H9 (cell line): Measurements from ENCODE around the gene SLC43A1. TPM values are rescaled to one million over a fixed set of nuclear protein-coding genes. Genes with fewer than 3 reads are reported as not detected.

Experiments used
- DNase-seq: peaks from one replicate; pipeline ENCODE4 v3.0.0-alpha.2; 2017
- H2AFZ ChIP-seq: one replicate; pipeline ENCODE4 v1.6.1; 2013; ENCODE audit warnings: mild to moderate bottlenecking, low read length, control low read depth, moderate library complexity
- H2AK5ac ChIP-seq: 2 replicates; pipeline ENCODE4 v1.6.1; 2013; ENCODE audit warnings: low read length, control low read depth, mixed read lengths; ENCODE audit not compliant: insufficient read length
- H2BK120ac ChIP-seq: one replicate; pipeline ENCODE4 v1.6.1; 2013; ENCODE audit warnings: low read depth, mild to moderate bottlenecking, low read length, control low read depth, inconsistent platforms; ENCODE audit not compliant: poor library complexity, severe bottlenecking
- H2BK12ac ChIP-seq: 2 replicates; pipeline ENCODE4 v1.6.1; 2013; ENCODE audit warnings: low read length, control low read depth, mixed read lengths, low read depth; ENCODE audit not compliant: insufficient read length
- H2BK15ac ChIP-seq: 2 replicates; pipeline ENCODE4 v1.6.1; 2013; ENCODE audit warnings: low read depth, low read length, control low read depth
- H2BK20ac ChIP-seq: one replicate; pipeline ENCODE4 v1.6.1; 2013; ENCODE audit warnings: low read depth, mild to moderate bottlenecking, low read length, control low read depth, inconsistent platforms; ENCODE audit not compliant: poor library complexity, severe bottlenecking
- H2BK5ac ChIP-seq: 2 replicates; pipeline ENCODE4 v1.6.1; 2013; ENCODE audit warnings: low read length, control low read depth, mixed read lengths; ENCODE audit not compliant: insufficient read length
- H3K14ac ChIP-seq: 2 replicates; pipeline ENCODE4 v1.6.1; 2013; ENCODE audit warnings: low read length, control low read depth; ENCODE audit not compliant: insufficient read depth
- H3K18ac ChIP-seq: 2 replicates; pipeline ENCODE4 v1.6.1; 2013; ENCODE audit warnings: low read depth, mild to moderate bottlenecking, mixed read lengths, low read length, control low read depth; ENCODE audit not compliant: insufficient read length
- H3K23ac ChIP-seq: 2 replicates; pipeline ENCODE4 v1.6.1; 2013; ENCODE audit warnings: low read length, control low read depth, mixed read lengths, low read depth; ENCODE audit not compliant: insufficient read length
- H3K23me2 ChIP-seq: 2 replicates; pipeline ENCODE4 v1.6.1; 2013; ENCODE audit warnings: low read depth, mild to moderate bottlenecking, mixed read lengths, low read length, control low read depth; ENCODE audit not compliant: insufficient read length, poor library complexity, severe bottlenecking
- H3K27ac ChIP-seq: 2 replicates; pipeline ENCODE4 v1.5.1; 2013; ENCODE audit warnings: low read length, control low read depth, mixed read lengths, low read depth; ENCODE audit not compliant: insufficient read length
- H3K27me3 ChIP-seq: 2 replicates; pipeline ENCODE4 v1.6.1; 2013; ENCODE audit warnings: low read length, control low read depth, inconsistent platforms; ENCODE audit not compliant: insufficient read depth
- H3K4ac ChIP-seq: 2 replicates; pipeline ENCODE4 v1.6.1; 2013; ENCODE audit warnings: low read depth, mild to moderate bottlenecking, control low read depth, inconsistent platforms, low read length, moderate library complexity
- H3K4me1 ChIP-seq: 2 replicates; pipeline ENCODE4 v1.6.1; 2013; ENCODE audit warnings: low read length, control low read depth, inconsistent platforms; ENCODE audit not compliant: insufficient read depth
- H3K4me2 ChIP-seq: 2 replicates; pipeline ENCODE4 v1.6.1; 2013; ENCODE audit warnings: low read length, control low read depth, mixed read lengths; ENCODE audit not compliant: insufficient read length, insufficient read depth
- H3K56ac ChIP-seq: 2 replicates; pipeline ENCODE4 v1.6.1; 2013; ENCODE audit warnings: low read depth, mild to moderate bottlenecking, mixed read lengths, low read length, control low read depth; ENCODE audit not compliant: insufficient read length
- H3K79me1 ChIP-seq: 2 replicates; pipeline ENCODE4 v1.6.1; 2013; ENCODE audit warnings: low read depth, mild to moderate bottlenecking, moderate library complexity, low read length, control low read depth, inconsistent platforms; ENCODE audit not compliant: insufficient read depth, poor library complexity, severe bottlenecking
- H3K79me2 ChIP-seq: 2 replicates; pipeline ENCODE4 v1.6.1; 2013; ENCODE audit warnings: low read length, control low read depth, inconsistent platforms; ENCODE audit not compliant: insufficient read depth
- H3K9ac ChIP-seq: 2 replicates; pipeline ENCODE4 v1.6.1; 2013; ENCODE audit warnings: low read length, control low read depth, mixed read lengths; ENCODE audit not compliant: insufficient read length; ENCODE audit errors: extremely low read depth
- H3K9me3 ChIP-seq: one replicate; pipeline ENCODE4 v1.6.1; 2013; ENCODE audit warnings: low read depth, low read length, inconsistent platforms; ENCODE audit not compliant: control insufficient read depth
- H3T11ph ChIP-seq: one replicate; pipeline ENCODE4 v1.6.1; 2013; ENCODE audit warnings: mild to moderate bottlenecking, low read length, control low read depth, inconsistent platforms
- H4K20me1 ChIP-seq: one replicate; pipeline ENCODE4 v1.6.1; 2013; ENCODE audit not compliant: control insufficient read depth, insufficient read length, insufficient read depth
- H4K5ac ChIP-seq: 2 replicates; pipeline ENCODE4 v1.6.1; 2013; ENCODE audit warnings: low read depth, mild to moderate bottlenecking, mixed read lengths, low read length, control low read depth; ENCODE audit not compliant: insufficient read length
- H4K8ac ChIP-seq: replicated peaks from 2 replicates; pipeline ENCODE4 v1.6.1; 2013; ENCODE audit warnings: low read length, control low read depth, mixed read lengths, low read depth; ENCODE audit not compliant: insufficient read length
- H4K91ac ChIP-seq: 2 replicates; pipeline ENCODE4 v1.6.1; 2013; ENCODE audit warnings: low read depth, mild to moderate bottlenecking, moderate library complexity, mixed read lengths, low read length, control low read depth; ENCODE audit not compliant: insufficient read length
- H3K27ac Mint-ChIP-seq, 3 experiments: 2 replicates in 2 of 3; 3 replicates in 1 of 3; pipeline ENCODE4 v1.8.0; 2020 to 2021; ENCODE audit warnings: mixed read lengths in 3 of 3, mild to moderate bottlenecking in 1 of 3, moderate library complexity in 1 of 3
- H3K27me3 Mint-ChIP-seq: 2 replicates; pipeline ENCODE4 v1.8.0; 2021; ENCODE audit warnings: low read depth, mild to moderate bottlenecking, moderate library complexity, mixed read lengths
- H3K36me3 Mint-ChIP-seq, 3 experiments: 2 replicates in 2 of 3; 3 replicates in 1 of 3; pipeline ENCODE4 v1.8.0; 2020 to 2021; ENCODE audit warnings: low read depth in 3 of 3, mixed read lengths in 3 of 3; ENCODE audit not compliant: insufficient read depth in 1 of 3
- H3K4me1 Mint-ChIP-seq, 2 experiments: 2 replicates each; pipeline ENCODE4 v1.8.0; 2020; ENCODE audit warnings: mixed read lengths in 2 of 2
- H3K4me3 Mint-ChIP-seq, 2 experiments: 2 replicates in 1 of 2; 3 replicates in 1 of 2; pipeline ENCODE4 v1.8.0; 2020 to 2021; ENCODE audit warnings: mild to moderate bottlenecking in 2 of 2, mixed read lengths in 2 of 2, moderate library complexity in 1 of 2
- H3K9me3 Mint-ChIP-seq, 2 experiments: 2 replicates in 1 of 2; 3 replicates in 1 of 2; pipeline ENCODE4 v1.8.0; 2020; ENCODE audit warnings: mild to moderate bottlenecking in 2 of 2, mixed read lengths in 2 of 2, moderate library complexity in 1 of 2
- CTCF ChIP-seq: fragments of 200-600 bp; sonication (generic); conservative IDR thresholded peaks from 3 replicates; pipeline ENCODE4 v1.8.0; 2021; ENCODE audit warnings: antibody characterized with exemption, mild to moderate bottlenecking
- WGBS: extraction: QIAGEN DNeasy Blood & Tissue Kit; methylation state at CpG from one replicate; pipeline ENCODE4 v1.1.7; 2013; ENCODE audit warnings: missing lambda C conversion rate, low lambda C conversion rate, mixed read lengths; ENCODE audit not compliant: insufficient read length; ENCODE audit errors: extremely low coverage; 5-methylcytosine and 5-hydroxymethylcytosine counted together
- total RNA-seq: library from RNA; stranded (reverse); gene quantifications from 2 replicates; pipeline ENCODE4 v1.2.1, GENCODE V29; 2021

The SLC43A1 gene
- total RNA-seq, 1 experiment from 2014 or later: 17.0 TPM

- no peak overlapping the region for H3K9ac ChIP-seq
- no peak overlapping the region for H3K27ac ChIP-seq
- H3K23me2 ChIP-seq: no peaks in the 10 kb centered on the region
- H3K9me3 ChIP-seq: no peaks in the 10 kb centered on the region
- H2AK5ac ChIP-seq: no peak overlapping the region
- no peak for DNase-seq
- no peak overlapping the region for H4K91ac ChIP-seq
- no peak overlapping the region for H4K5ac ChIP-seq
- H2BK5ac ChIP-seq: no peak overlapping the region
- H3K4ac ChIP-seq: no peak overlapping the region
- no peak overlapping the region for H3K18ac ChIP-seq
- H3K36me3 Mint-ChIP-seq: no peaks in the 10 kb centered on the region
- no peak overlapping the region for H2AFZ ChIP-seq
- H3K4me2 ChIP-seq: no peak overlapping the region
- no peak overlapping the region for H2BK12ac ChIP-seq
- no peak overlapping the region for H3K56ac ChIP-seq
- no peaks in the 10 kb centered on the region for H3K4me1 ChIP-seq
- H3K4me3 Mint-ChIP-seq: no peak overlapping the region; a peak in 1 of 5 replicates
- H4K8ac ChIP-seq: no peak overlapping the region
- no peak overlapping the region for H2BK120ac ChIP-seq
- no peaks in the 10 kb centered on the region for H3K79me1 ChIP-seq
- no peaks in the 10 kb centered on the region for H3K4me1 Mint-ChIP-seq
- H3K14ac ChIP-seq: no peak overlapping the region; the same call in 1 of the 2 replicates
- H3K27me3 Mint-ChIP-seq: peaks cover 21% of the 10 kb centered on the region
- H3K27ac Mint-ChIP-seq: no peak overlapping the region; a peak in 1 of 7 replicates
- no peak overlapping the region for H3T11ph ChIP-seq
- no peak for TF ChIP-seq CTCF
- H3K23ac ChIP-seq: no peak overlapping the region
- no peak overlapping the region for H2BK15ac ChIP-seq
- H3K79me2 ChIP-seq: no peaks in the 10 kb centered on the region
- no peak overlapping the region for H2BK20ac ChIP-seq
- H3K27me3 ChIP-seq: no peaks in the 10 kb centered on the region
- H3K9me3 Mint-ChIP-seq: no peaks in the 10 kb centered on the region
- WGBS: no CpG with 5 or more reads among the region's 12 CpGs
- no peaks in the 10 kb centered on the region for H4K20me1 ChIP-seq
Observed at GRCh38 chr11:57438345-57439285, 76.9 kb downstream of the SLC43A1 start.
